Measurements from ENCODE around the gene MYBBP1A. TPM values are rescaled to one million over a fixed set of nuclear protein-coding genes. Genes with fewer than 3 reads are reported as not detected.

The MYBBP1A gene
- total RNA-seq, 4 donors from 2014 or later: 42.5 to 60.2 (median 48.9) TPM

DNA sequence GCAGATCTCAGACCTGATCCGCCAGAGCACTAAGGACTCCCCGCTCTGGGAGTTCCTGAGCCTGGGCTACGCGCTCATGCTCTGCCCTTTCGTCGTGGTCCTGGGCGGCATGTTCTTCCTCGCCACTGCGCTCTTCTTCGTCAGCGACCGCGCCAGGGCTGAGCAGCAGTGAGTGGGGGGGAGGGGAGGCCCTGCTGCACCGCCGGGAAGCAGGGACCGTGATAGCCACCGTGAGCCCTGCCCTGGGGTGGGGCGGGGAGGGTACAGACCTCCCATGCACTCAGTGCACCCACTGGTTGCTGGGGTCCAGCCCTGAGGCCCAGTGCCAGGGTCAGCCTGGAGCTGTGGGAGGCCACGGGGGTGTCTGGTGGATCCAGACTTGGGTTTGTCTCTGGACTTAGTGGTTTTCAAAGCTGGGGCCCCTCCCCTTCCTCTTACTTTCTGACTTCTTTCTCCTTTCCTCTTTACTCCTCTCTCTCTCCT, 18.9 kb downstream of the MYBBP1A start:
- DNase-seq (no peak), ATAC-seq (no peak)
- Histone ChIP-seq H3K27me3 (no peaks in the 10 kb centered on the region), H3K27ac (peak overlapping the region; percentile 12 to 76 (median 66)), H3K9me3 (no peaks in the 10 kb centered on the region), H3K4me1 (peaks cover 41 to 53% of the 10 kb centered on the region in 2 donors), H3K36me3 (peaks cover 0 to 18% of the 10 kb centered on the region in 2 donors), H3K4me3 (no peak overlapping the region)
- TF ChIP-seq POLR2A (IDR thresholded peaks at IDR 0.05) (no peak), CTCF (IDR thresholded peaks at IDR 0.05 in 4 of 5, conservative IDR thresholded peaks at IDR 0.05 in 1 of 5) (no peak)
- intact Hi-C loops (cut with DNase I; ENCODE audit: low total_unique reads): no loop called here
- in situ Hi-C loops (cut with MboI; ENCODE audit: low sequenced_read_pairs in 4 of 4): no loop called here

GRCh38 chr17:4535667-4536258, 19.4 kb downstream of the MYBBP1A start:
- H3K36me3 ChIP-seq: peaks cover 0 to 18% of the 10 kb centered on the region in 2 donors
- peak overlapping the region in 3 of 4 donors; percentile 66 to 76 (median 67) for H3K27ac ChIP-seq
- intact Hi-C loops (cut with DNase I; ENCODE audit: low total_unique reads) (no loop called here), in situ Hi-C loops (cut with MboI; ENCODE audit: low sequenced_read_pairs in 4 of 4) (no loop called here)
- no peaks in the 10 kb centered on the region for H3K9me3 ChIP-seq
- TF ChIP-seq POLR2A (IDR thresholded peaks at IDR 0.05): no peak
- no peak for TF ChIP-seq CTCF (IDR thresholded peaks at IDR 0.05 in 4 of 5, conservative IDR thresholded peaks at IDR 0.05 in 1 of 5)
- H3K27me3 ChIP-seq: no peaks in the 10 kb centered on the region
- ATAC-seq (no peak), DNase-seq (no peak)
- H3K4me1 ChIP-seq: peaks cover 36 to 52% of the 10 kb centered on the region in 2 donors
- H3K4me3 ChIP-seq: no peak overlapping the region

- H3K27me3 ChIP-seq: no peaks in the 10 kb centered on the region
- no peak overlapping the region for H3K4me3 ChIP-seq
- H3K4me1 ChIP-seq: peaks cover 30 to 47% of the 10 kb centered on the region in 2 donors
Measured at GRCh38 chr17:4534928-4535666, 20.1 kb downstream of the MYBBP1A start.

DNA sequence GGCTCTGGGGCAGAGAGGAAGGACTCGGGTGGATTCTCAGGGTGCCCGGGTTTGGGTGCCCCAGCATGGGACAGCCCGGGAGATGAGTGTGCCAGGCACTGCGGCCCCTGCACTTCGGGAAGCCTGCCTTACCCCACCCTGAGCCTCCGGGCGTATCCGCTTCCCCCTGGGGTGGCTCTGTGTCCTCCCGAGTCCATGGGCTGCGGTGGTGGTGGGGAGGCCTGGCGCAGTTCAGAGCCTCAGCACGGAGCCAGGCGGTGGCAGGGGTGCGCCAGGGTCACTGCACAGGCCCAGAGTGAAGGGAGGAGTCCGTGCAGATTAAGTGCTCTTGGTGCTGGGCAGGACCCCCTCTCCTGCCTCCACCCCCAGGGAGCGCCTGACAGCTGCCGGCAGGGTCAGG, 20.7 kb downstream of the MYBBP1A start:
- in situ Hi-C loops (cut with MboI; ENCODE audit: low sequenced_read_pairs in 4 of 4): no loop called here
- no peaks in the 10 kb centered on the region for H3K9me3 ChIP-seq
- H3K4me3 ChIP-seq: no peak overlapping the region
- peaks cover 0 to 10% of the 10 kb centered on the region in 2 donors for H3K36me3 ChIP-seq
- no peaks in the 10 kb centered on the region for H3K27me3 ChIP-seq
- ATAC-seq (no peak), DNase-seq (no peak)
- peaks cover 30 to 50% of the 10 kb centered on the region in 2 donors for H3K4me1 ChIP-seq
- intact Hi-C loops (cut with DNase I; ENCODE audit: low total_unique reads): no loop called here
- TF ChIP-seq POLR2A (IDR thresholded peaks at IDR 0.05) (no peak), CTCF (IDR thresholded peaks at IDR 0.05 in 4 of 5, conservative IDR thresholded peaks at IDR 0.05 in 1 of 5) (no peak)
- peak overlapping the region; percentile 18 to 76 (median 66) for H3K27ac ChIP-seq

More at GRCh38 chr17:4534928-4535666, 20.1 kb downstream of the MYBBP1A start:
- H3K9me3 ChIP-seq: no peaks in the 10 kb centered on the region
- intact Hi-C loops (cut with DNase I; ENCODE audit: low total_unique reads) (no loop called here), in situ Hi-C loops (cut with MboI; ENCODE audit: low sequenced_read_pairs in 4 of 4) (no loop called here)
- H3K27ac ChIP-seq: peak overlapping the region in 3 of 4 donors; percentile 66 to 76 (median 67)
- no peak for TF ChIP-seq CTCF (IDR thresholded peaks at IDR 0.05 in 4 of 5, conservative IDR thresholded peaks at IDR 0.05 in 1 of 5)
- peaks cover 0 to 11% of the 10 kb centered on the region in 2 donors for H3K36me3 ChIP-seq
- no peak for ATAC-seq
- no peak for DNase-seq
